NCI-H187 (cell line): ENCODE results near the gene FGD3.
"Not testable (repeated sequence)": the region's sequence is repeated elsewhere in the genome, so short reads cannot be mapped to it uniquely, and the experiment has no call there.

Experiments
- DNase-seq, 2 experiments: peaks; one replicate each; lab custom pipeline; 2025; lab: John Stamatoyannopoulos, UW

Gene FGD3

DNA sequence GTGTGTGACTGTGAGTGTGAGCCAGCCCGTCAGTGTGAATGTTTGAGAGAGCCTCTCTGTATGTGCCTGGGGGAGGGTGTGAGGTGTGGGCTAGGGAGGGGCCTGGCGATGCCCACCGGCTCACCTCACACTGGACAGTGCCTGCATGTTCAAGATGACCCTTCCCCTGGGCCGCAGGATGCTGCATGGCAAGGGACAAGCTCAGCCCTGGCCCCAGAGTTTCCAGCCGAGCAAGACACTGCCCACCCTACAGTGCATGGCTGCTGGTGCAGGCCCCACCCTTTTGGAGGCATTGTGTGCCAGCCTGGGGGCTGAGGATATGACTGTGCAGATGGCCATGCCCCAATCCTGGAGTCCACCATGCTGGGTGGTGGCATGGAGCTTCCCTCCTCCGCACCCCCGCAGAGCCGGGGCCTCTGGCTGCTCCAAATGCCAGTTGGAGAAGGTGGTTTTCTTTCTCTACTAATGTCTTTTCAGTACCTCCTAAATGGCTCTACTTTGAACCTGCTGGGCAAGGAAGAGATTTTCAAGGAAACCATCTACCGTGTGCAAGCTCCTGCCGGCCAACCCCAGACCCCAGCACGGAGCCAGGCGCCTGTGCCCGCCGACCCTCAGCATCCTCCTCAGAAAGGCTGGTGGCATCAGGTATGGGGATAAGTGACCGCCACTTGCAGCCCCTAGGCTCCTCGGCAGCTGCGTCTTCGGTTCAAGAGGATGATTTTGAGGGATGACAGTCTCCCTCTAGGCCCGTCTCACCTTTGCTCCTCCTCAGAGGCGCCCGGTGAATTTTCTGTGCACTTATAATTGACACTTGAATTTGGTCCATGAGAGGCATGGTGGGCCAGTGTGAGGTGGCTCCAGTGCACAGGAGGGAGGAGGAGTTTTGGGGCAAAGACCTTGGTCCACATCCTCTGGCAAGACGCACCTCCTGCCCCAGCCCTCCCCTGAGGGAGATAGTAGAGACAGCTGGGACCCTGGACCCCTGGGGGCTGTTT lies 27.7 kb downstream of the FGD3 start:
- DNase-seq, result no peak

DNA sequence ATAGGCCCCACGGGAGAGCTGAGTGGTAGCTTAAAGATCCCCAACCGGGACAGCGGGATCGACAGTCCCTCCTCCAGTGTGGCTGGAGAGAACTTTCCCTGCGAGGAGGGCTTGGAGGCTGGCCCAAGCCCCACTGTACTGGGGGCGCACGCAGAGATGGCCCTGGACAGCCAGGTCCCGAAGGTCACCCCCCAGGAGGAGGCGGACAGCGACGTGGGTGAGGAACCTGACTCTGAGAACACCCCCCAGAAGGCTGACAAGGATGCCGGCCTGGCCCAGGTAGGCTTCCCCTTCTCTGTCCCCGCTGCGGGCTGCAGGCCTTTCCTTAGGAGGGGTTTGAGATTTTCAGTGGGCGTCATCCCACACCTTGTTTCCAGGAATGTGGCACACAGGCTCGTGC lies 29.1 kb downstream of the FGD3 start:
- no peak for DNase-seq

DNA sequence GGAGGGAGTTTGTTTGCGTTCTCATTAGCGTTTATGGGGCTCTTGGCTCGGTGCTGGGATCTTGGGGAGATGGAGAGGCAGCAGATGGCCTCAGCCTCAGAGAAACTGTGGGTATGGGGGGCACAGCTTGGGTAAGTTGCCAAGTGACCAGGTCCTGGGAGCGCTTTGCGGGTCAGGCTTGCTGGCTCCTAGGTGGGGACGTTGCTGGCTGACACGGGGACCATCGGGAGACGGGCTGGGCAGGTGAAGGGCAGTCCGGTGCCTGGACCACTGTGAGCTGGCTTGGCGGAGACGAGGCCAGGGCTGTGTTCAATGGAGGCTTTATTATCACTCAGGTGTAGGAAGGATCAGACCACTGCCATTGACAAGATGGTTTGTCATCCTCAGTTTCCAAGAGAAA lies 30.0 kb downstream of the FGD3 start:
- DNase-seq, result no peak

DNA sequence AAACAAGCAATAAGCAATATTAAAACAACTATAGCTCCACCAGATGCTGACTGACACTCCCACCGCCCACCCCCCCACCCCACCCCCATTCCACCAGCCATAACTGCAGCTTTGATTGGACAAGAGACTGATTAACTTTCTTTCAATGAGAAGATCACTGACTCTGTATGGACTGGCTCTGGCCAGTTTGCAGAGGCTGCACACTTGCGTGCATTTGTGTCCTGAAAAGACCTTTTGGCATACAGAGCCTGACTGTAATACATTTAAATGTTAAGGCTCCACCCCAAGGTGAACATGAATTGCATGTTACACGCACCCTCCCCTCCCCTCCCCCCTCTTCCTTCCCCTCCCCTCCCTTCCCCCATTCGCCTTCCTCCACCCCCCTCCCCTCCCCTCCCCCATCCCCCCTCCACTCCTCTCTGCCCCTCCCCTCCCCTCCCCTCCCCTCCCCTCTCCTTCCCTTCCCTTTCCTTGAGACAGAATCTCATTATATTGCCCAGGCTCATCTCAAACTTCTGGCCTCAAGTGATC lies 31.1 kb downstream of the FGD3 start:
- no peak for DNase-seq

DNA sequence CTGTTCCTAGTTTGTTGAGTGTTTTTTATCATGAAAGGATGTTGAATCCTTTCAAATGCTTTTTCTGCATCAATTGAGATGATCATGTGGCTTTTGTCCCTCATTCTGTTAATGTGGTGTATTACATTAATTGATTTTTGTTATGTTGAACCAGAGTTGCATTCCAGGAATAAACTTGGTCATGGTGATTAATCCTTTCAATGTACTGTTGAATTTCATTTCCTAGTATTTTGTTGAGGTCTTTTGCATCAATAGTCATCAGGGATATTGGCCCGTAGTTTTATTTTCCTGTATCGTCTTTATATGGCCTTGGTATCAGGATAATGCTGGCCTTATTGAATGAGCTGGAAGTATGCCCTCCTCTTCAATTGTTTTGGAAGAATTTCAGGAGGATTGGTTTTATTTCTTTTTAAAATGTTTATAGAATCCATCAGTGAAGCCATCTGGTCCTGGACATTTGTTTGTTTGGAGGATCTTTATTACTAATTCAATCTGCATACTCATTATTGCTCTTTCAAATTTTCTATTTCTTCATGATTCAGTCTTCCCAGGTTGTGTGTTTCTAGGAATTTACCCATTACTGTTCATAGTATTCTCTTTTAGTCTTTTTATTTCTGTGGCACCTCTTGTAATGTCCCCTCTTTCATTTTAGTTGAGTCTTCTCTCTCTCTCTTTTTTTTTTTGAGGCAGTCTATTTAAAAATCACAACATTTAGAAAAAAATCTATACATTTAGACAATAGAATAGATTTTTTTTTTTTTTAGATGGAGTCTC lies 32.1 kb downstream of the FGD3 start:
- no peak for DNase-seq

DNA sequence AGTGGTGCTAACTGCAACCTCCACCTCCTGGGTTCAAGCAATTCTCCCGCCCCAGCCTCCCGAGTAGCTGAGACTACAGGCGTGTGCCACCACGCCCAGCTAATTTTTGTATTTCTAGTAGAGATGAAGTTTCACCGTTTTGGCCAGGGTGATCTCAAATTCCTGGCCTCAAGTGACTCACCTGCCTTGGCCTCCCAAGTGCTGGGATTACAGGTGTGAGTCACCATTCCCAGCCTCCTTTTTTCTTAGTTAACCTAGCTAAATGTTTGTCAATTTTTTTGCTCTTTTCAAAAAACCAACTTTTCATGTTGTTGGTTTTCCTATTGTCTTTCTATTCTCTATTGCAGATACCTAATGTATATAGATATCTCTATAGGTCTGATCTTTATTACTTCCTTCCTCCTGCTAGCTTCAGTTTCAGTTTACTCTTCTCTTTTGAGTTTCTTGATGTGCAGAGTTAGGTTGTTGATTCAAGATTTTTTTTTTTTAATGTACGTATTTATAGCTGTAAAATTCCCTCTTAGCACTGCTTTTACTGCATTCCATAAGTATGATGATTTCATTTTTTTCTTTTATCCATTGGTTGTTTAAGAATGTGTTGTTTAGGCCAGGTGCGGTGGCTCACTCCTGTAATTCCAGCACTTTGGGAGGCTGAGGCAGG lies 32.9 kb downstream of the FGD3 start:
- no peak for DNase-seq

DNA sequence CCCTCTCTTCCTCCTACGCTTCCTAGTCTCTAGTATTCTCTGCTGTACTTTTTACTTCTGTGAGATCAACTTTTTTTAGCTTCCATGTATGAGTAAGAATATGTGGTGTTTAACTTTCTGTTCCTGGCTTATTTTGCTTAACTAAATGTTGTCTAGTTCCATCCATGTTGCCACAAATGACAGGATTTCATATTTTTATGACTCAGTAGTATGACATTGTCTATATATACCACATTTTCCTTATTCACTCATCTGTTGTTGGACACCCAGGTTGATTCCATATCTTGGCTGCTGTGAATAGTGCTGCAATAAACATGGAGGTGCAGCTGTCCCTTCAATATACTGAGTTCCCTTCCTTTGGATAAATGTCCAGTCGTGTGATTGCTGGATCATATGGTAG lies 34.8 kb downstream of the FGD3 start:
- DNase-seq, result no peak

DNA sequence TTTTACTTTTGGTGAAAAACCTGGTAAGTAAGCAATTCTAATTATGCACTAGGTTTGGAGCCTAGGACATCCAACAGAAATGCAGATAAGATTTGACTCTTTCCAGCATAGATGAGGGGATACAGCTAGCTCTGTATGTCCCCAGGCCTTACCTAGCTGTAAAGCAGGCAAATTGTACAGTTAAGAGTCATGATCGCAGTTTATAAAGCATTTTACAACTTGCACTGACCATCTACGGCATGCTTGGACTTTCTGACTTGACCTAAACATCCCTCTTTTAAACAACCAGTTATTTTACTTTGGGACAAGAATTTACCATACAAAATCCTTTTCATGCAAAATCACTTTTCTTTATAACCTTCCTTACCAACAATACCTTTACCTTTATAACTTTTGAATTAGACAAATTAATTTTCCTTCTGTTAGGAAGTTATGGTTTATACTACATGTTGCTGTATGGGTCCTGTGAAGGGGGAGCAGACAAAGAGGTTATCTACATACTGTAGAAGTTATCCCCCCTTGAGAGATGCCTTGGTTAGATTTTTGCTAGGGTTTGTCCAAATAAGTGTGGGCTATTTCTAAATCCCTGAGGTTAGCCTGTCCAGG lies 36.8 kb downstream of the FGD3 start:
- no peak for DNase-seq

DNA sequence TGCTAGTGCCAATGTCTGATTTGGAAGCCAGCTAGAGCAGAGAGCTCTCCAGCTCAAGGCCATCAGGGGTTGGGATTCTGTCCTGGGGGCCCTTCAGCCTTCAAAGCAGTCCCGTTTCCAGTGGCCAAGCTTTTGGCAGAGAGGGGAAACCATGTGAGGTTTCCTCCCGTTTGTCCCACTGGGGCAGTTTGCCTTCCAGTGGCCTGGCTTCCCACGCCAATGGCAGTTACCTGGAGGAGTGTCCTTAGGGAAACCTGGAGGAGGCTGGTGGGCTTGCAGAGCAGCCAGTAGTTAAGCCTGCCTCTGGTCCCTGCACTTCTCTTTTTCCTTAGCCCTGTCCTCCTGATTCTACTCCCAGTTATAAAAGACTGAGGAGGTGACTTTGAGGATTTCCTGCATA lies 37.7 kb downstream of the FGD3 start:
- no peak for DNase-seq

DNA sequence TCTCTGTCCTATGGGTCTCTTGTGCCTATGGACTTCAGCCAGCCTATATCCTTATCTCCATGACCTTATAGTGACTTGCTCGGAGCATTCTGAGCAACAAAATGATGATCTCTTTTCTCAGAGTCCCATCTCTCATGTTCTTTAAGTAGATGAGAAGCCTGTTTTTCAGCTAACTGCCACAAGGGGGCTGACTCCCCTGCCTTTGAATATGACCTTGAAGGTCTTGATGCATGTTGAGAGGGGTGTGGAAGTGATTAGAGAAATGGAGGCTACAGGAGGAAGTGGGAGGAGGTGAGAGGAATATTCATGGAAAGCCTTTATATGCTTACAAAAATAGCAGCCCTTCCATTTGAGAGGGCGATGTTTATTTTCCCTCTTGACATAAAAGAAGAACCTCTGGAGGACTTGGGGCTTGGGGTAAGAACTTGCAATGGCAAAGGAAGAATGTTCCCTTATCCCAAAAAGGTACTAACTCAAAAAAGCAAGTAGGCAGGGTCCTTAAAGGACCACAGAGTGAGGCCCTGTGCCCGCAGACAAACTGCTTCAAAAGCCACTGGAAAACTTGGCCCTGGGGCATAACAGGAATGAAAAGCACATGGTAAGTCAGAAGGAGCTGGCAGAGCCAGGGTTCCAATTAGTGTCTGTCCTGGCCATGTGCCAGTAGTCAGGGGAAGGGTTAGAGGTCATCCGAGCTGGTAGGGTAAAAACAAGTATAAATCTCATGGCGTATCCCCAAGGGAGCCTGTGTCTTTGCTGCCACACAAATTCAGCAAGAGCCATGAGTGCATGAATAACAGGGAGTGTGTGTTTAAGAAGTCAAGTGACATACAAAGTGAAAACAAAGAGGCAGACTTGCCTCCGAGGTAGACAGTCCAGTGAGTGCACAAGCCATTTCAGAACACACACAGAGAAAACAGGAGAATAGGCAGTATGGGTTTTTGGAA lies 39.1 kb downstream of the FGD3 start:
- no peak for DNase-seq

DNA sequence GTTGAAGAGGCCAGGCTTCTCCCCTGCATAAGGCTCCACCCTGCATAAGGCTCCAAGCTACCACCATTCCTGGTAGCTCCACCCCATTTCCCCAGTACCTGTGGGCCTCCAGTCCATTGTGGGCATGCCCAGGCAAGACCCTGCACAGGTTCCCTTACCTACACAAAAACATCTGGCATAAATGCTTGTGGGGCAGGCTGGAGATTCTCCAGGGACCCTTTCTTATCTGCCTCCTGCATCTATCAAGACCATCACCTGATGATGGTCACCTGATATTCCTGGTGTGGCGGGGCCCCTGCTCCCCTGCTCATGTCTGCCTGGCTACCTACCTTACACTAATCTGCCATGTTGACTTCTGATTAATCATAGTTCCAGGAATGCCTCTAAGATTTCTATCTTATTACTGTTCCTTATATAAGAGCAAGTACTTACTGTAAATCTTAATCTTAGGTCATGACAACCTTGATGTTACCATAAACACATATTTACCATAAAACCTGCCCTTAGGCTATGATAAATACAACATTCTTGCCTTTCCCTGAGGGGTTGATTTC lies 41.0 kb downstream of the FGD3 start:
- no peak for DNase-seq

DNA sequence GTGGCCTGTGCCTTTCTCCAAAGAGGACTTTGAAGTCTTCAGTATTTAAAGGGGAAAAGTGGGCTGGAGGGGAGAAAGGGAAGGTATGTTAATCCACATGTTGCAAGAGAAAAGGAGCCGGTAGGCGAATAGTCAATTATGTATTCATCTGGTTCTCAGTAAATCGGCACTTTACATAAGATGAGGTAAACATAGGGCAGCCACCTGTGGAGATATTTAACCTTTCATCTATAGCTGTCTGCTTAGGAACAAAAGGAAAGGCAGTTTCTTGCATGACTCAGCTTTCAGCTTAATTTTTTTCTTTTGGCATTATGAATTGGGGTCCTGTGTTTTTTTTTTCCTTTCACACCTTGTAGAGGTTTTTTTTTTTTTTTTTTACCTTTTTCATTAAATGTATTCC lies 42.2 kb downstream of the FGD3 start:
- no peak for DNase-seq

DNA sequence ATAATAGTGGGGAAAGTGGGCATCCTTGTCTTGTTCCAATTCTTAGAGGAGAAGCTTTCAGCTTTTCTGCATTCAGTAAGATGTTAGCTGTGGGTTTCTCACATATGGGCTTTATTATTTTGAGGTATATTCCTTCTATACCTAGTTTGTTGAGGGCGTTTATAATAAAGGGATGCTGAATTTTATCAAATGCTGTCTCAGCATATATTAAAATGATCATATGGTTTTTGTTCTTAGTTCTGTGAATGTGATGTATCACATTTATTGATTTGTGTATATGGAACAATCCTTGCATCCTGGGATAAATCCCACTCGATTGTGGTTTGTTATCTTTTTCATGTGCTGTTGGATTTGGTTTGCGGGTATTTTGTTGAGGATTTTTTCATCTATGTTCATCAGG lies 43.1 kb downstream of the FGD3 start:
- DNase-seq, result no peak

DNA sequence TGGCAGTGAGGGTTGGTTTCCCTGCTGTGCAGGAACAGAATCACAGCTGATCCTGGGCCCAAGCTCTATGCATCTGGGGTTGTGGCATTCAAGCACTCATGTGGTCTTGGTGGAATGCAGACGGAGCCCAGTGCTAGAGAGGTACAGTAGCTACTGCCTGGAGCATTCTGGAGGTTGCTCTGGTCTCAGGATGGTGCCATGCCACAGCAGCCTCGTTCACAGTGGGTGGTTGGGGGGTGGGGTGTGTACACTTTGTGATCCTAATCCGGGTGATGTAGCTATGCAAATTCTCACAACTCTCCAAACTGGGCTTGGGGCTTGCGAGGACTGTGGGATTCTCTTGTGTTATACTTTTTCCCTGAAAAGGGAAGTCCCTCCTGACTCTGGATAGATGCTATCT lies 45.2 kb downstream of the FGD3 start:
- no peak for DNase-seq

DNA sequence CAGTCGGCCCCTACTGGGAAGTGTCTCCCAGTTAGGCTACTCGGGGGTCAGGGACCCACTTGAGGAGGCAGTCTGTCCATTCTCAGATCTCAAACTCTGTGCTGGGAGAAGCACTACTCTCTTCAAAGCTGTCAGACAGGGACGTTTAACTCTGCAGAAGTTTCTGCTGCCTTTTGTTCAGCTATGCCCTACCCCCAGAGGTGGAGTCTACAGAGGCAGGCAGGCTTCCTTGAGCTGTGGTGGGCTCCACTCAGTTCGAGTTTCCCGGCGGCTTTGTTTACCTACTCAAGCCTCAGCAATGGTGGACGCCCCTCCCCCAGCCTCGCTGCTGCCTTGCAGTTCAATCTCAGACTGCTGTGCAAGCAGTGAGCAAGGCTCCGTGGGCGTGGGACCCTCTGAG lies 51.5 kb downstream of the FGD3 start:
- not testable (repeated sequence) for DNase-seq

DNA sequence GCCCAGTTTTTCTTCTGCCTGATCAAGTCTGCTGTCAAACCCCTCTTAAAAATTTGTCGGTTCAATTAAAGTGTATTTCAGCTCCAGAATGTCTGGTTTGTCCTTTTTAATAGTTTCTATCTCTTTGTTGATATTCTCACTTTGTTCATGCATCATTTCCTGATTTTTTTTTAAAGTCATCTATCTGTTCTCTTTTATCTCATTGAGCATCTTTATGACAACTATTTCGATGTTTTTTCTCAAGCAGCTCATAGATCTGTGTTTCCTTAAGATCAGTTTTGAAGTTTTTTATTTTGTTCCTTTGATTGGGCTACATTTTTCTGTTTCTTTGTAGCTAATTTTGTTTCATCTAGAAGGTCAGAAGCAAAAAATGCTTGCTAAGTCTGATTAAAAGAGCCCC lies 53.7 kb downstream of the FGD3 start:
- no peak for DNase-seq

DNA sequence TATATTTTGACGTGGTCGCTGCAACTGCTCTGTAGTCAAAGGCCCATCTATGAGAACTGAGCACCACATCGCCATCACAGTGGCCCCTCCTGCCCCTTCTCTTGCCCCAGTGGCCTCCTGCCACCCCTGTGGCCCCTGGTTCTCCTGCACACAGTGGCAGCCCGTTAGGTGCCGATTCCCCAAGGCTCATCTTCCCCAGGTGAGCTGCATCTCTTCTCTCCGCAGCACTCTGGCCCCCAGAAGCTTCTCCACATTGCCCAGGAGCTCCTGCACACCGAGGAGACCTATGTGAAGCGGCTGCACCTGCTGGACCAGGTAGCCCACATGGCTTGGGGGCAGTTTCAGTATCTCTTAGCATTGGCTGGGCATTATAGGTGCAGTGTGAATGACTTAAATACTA lies 55.4 kb downstream of the FGD3 start:
- DNase-seq, result no peak

DNA sequence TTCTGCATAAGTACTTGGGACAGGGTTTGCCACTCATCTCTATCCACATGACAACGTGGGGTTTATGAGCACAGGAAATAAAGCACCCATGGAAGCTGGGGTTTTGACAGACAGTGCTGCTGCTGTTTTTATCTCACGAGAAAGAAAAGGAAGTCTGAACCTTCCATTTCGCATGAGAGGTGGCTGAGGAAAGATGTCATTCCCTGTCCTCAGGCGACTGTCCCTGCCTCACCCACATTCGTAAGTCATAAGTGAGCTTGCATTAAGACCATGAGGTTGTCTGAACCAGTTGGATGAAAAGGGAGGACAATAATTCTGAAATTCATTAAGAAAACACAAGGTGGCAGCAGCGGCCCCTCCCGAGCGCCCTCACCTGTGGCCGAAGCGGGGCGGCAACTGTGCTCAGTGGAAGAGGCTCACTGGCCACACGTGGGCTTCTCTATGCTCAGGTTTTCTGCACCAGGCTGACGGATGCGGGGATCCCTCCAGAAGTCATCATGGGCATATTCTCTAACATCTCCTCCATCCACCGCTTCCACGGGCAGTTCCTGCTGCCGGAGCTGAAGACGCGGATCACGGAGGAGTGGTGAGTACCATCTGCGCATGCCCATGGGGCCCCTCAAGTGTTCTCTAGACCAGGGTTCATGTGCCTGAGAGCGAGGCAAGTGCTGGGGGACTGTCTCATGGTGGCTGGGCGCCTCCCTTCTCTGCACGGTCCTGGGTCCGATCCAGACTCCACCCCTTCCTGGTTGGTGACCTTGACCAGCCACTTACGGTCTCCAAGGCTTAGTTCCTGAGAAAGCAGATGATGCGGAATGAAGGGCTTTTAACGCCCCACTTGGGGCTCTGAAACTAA lies 56.5 kb downstream of the FGD3 start:
- DNase-seq, result peak; percentile 58 to 78

DNA sequence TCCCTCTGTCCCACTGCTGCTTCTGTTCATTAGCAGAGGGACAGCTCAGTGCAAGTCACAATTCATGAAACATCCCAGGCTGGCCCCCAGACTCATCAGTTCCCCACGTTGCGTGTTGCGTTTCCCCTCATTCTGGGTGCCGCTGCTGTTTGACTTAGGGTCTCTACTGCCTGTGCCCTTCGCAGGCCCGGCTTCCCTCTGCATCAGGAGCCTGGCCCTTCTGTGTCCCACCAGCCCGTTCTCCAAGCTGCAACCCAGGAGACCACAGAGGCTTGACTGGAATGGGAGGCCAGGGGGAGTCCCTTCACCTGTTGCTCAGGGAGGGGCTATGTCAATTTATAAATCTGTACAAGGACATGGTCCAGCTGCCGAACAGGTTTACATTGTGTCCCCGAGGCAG lies 57.2 kb downstream of the FGD3 start:
- no peak for DNase-seq

DNA sequence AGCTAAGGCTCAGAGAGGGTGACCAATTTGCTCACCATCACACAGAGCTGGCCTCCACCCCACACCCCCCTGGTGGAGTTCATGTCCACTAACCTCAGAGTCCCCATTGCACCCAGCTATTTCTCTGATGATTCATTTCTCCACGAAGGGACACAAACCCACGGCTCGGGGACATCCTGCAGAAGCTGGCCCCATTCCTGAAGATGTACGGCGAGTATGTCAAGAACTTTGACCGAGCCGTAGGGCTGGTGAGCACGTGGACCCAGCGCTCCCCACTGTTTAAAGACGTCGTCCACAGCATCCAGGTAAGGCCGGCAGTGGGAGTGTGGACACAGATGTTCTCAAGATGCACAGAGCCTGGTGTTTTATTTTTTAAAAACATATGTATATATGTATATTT lies 58.6 kb downstream of the FGD3 start:
- no peak for DNase-seq
